Esophagus muscularis mucosa (tissue), 4 donors: Measurements from ENCODE around the gene TNN.

Experiments
- CTCF ChIP-seq, 3 experiments: fragments of 200-600 bp in 2 of 3; fragments of 450-650 bp in 1 of 3; sonication (generic) in 2 of 3; IDR thresholded peaks; one replicate each; pipeline ENCODE4 v1.5.1; 2017 to 2019; ENCODE audit warnings: antibody characterized with exemption in 3 of 3, mild to moderate bottlenecking in 2 of 3, moderate library complexity in 1 of 3
- EP300 ChIP-seq: sonication (generic); formaldehyde crosslinking; IDR thresholded peaks from one replicate; pipeline ENCODE4 v1.6.1; 2017; ENCODE audit warnings: antibody characterized with exemption
- POLR2A ChIP-seq: fragments of 450-650 bp; IDR thresholded peaks from one replicate; pipeline ENCODE4 v1.6.1; 2017; ENCODE audit warnings: antibody characterized with exemption, moderate library complexity, mild to moderate bottlenecking, low read depth
- POLR2AphosphoS5 ChIP-seq, 2 donors: sonication (generic); formaldehyde crosslinking; IDR thresholded peaks; one replicate each; pipeline ENCODE4 v1.6.1; 2017; ENCODE audit warnings: antibody characterized with exemption in 2 of 2

DNA sequence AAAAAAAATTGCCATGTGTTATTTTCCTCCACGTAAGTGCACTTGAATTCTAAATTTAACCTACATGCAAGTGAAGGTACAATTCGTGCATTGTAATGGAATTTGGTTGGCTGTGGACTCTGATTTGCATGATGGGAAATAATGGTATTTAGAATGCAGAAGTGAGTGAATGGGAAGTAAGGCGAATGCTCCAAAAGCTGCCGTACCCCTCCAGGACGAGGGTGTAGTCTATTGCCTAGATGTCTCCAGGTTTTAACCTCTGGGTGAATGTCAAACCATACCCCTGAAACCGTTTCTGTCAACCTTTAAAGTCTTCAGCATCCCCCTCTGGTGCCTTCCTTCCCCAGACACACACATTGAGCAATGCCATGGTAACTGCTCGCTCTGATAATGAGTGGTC, 80.4 kb downstream of the TNN start:
- TF ChIP-seq POLR2A (no peak), CTCF (IDR thresholded peaks at IDR 0.05) (no peak), POLR2AphosphoS5 (IDR thresholded peaks at IDR 0.05) (no peak), EP300 (no peak)
